Measurements from ENCODE around the gene C17orf78.

Gene C17orf78

DNA sequence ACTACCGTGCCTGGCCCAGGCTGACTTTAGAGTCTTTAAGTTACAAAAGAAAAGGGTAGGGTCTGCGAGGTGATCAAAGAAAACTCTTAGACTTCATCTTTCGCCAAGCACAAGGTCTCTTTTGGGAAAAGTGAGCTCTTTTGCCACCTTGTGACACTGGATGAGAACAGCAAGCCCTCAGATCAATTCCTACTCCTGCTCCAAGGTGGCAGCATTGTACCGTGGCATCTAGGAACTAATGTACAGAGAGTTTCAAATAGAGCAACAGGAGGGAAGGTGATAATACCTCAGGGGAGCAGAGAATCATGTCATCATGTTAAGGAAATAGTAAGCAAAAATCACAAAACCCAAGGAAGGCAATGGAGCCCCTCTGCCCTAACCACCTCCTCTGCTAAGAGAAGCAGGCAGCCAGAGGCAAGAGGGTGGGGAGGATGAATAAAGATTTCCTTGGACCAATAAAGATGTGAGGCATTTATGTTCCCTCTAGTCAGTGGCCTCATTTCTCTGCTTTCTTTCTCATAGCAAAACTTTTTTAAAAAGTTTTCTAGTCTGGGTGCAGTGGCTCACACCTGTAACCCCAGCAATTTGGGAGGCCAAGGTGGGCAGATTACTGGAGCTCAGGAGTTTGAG is 2.1 kb upstream of the C17orf78 start (continued):
- TF ChIP-seq, protein P1, sequence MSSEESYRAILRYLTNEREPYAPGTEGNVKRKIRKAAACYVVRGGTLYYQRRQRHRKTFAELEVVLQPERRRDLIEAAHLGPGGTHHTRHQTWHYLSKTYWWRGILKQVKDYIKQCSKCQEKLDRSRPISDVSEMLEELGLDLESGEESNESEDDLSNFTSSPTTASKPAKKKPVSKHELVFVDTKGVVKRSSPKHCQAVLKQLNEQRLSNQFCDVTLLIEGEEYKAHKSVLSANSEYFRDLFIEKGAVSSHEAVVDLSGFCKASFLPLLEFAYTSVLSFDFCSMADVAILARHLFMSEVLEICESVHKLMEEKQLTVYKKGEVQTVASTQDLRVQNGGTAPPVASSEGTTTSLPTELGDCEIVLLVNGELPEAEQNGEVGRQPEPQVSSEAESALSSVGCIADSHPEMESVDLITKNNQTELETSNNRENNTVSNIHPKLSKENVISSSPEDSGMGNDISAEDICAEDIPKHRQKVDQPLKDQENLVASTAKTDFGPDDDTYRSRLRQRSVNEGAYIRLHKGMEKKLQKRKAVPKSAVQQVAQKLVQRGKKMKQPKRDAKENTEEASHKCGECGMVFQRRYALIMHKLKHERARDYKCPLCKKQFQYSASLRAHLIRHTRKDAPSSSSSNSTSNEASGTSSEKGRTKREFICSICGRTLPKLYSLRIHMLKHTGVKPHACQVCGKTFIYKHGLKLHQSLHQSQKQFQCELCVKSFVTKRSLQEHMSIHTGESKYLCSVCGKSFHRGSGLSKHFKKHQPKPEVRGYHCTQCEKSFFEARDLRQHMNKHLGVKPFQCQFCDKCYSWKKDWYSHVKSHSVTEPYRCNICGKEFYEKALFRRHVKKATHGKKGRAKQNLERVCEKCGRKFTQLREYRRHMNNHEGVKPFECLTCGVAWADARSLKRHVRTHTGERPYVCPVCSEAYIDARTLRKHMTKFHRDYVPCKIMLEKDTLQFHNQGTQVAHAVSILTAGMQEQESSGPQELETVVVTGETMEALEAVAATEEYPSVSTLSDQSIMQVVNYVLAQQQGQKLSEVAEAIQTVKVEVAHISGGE (tag by site-specific recombination; conservative IDR thresholded peaks at IDR 0.05; ENCODE audit: low read depth): no peak
- TF ChIP-seq ZNF311 (tag by site-specific recombination; IDR thresholded peaks at IDR 0.05; ENCODE audit: borderline replicate concordance): no peak
- peak; percentile 70; the same call in 1 of the 2 replicates for TF ChIP-seq ZSCAN30 (tag by site-specific recombination; IDR thresholded peaks at IDR 0.05)
- no peak for TF ChIP-seq ZNF558 (tag by site-specific recombination; IDR thresholded peaks at IDR 0.05)
- TF ChIP-seq ZNF654 (tag by site-specific recombination; IDR thresholded peaks at IDR 0.05; ENCODE audit: low read depth): peak; percentile 100
- TF ChIP-seq, protein P2, sequence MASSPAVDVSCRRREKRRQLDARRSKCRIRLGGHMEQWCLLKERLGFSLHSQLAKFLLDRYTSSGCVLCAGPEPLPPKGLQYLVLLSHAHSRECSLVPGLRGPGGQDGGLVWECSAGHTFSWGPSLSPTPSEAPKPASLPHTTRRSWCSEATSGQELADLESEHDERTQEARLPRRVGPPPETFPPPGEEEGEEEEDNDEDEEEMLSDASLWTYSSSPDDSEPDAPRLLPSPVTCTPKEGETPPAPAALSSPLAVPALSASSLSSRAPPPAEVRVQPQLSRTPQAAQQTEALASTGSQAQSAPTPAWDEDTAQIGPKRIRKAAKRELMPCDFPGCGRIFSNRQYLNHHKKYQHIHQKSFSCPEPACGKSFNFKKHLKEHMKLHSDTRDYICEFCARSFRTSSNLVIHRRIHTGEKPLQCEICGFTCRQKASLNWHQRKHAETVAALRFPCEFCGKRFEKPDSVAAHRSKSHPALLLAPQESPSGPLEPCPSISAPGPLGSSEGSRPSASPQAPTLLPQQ (tag by site-specific recombination; IDR thresholded peaks at IDR 0.05): no peak
- TF ChIP-seq SCRT1 (tag by site-specific recombination; IDR thresholded peaks at IDR 0.05; ENCODE audit: borderline replicate concordance): peak; percentile 98
- peak; percentile 45 for TF ChIP-seq ZBTB17 (tag by site-specific recombination; IDR thresholded peaks at IDR 0.05)
- no peak for TF ChIP-seq ZNF560 (tag by site-specific recombination; IDR thresholded peaks at IDR 0.05; ENCODE audit: borderline replicate concordance)
- TF ChIP-seq ZNF416 (tag by site-specific recombination; IDR thresholded peaks at IDR 0.05): no peak
- peak; percentile 61 for TF ChIP-seq ZNF629 (tag by site-specific recombination; IDR thresholded peaks at IDR 0.05)

DNA sequence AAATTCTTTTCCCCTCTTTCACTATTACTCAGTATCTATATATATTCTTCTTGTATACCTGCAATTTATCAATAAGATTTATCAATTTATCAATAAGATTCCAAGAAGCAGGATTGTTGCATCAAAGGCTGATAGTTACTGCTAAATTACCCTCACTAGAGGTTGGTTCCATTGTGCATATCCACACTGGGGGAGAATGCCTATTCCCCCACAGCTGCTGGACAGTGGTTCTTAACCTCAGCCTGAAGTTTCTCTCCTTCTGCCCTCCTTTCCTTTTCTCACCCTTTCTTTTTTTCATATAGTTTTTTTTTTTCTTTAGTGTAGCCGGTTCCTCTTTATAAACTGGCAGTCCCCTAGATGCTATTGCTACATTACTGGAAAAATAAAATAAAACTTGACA is 6.3 kb downstream of the C17orf78 start:
- Histone ChIP-seq H3K4me3 (ENCODE audit: low read depth, low read length) (no peak overlapping the region), H3K36me3 (ENCODE audit: control insufficient read depth in 2 of 2, insufficient read depth in 1 of 2, low read length in 2 of 2) (no peaks in the 10 kb centered on the region; a peak in 1 of 3 replicates), H3K4me1 (ENCODE audit: control insufficient read depth, insufficient read depth, low read length) (0 out of 2 replicates have a peak, but pooled peaks cover 2% of the 10 kb centered on the region), H3K9me3 (ENCODE audit: control insufficient read depth, insufficient read depth, low read depth, low read length) (no peaks in the 10 kb centered on the region), H3K27ac (ENCODE audit: extremely low read depth, low read depth, low read length) (no peak overlapping the region)
- no peak for TF ChIP-seq ZNF623 (tag by site-specific recombination; IDR thresholded peaks at IDR 0.05)
- TF ChIP-seq, protein P3, sequence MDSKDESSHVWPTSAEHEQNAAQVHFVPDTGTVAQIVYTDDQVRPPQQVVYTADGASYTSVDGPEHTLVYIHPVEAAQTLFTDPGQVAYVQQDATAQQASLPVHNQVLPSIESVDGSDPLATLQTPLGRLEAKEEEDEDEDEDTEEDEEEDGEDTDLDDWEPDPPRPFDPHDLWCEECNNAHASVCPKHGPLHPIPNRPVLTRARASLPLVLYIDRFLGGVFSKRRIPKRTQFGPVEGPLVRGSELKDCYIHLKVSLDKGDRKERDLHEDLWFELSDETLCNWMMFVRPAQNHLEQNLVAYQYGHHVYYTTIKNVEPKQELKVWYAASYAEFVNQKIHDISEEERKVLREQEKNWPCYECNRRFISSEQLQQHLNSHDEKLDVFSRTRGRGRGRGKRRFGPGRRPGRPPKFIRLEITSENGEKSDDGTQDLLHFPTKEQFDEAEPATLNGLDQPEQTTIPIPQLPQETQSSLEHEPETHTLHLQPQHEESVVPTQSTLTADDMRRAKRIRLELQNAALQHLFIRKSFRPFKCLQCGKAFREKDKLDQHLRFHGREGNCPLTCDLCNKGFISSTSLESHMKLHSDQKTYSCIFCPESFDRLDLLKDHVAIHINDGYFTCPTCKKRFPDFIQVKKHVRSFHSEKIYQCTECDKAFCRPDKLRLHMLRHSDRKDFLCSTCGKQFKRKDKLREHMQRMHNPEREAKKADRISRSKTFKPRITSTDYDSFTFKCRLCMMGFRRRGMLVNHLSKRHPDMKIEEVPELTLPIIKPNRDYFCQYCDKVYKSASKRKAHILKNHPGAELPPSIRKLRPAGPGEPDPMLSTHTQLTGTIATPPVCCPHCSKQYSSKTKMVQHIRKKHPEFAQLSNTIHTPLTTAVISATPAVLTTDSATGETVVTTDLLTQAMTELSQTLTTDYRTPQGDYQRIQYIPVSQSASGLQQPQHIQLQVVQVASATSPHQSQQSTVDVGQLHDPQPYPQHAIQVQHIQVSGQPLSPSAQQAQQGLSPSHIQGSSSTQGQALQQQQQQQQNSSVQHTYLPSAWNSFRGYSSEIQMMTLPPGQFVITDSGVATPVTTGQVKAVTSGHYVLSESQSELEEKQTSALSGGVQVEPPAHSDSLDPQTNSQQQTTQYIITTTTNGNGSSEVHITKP (tag by site-specific recombination; IDR thresholded peaks at IDR 0.05): peak; percentile 68
- ChIA-PET CTCF (interaction anchor here (2.0 kb wide), 1 partner anchor 9 kb away, joined by 33 read pairs; no protein-coding TSS in a partner anchor), POLR2A (interaction anchor here (0.6 kb wide), 1 partner anchor 105 kb away, joined by 4 read pairs; no protein-coding TSS in a partner anchor)
